Trophoblast cell (in vitro differentiated cells and primary cell): Measurements from ENCODE around the gene SAMD11.

Experiments used
- DNase-seq, 2 donors: peaks; one replicate each; pipeline ENCODE4 v3.0.0-alpha.2; 2016
- H2AFZ ChIP-seq: 2 replicates; pipeline ENCODE4 v1.6.1; 2013; ENCODE audit warnings: low read length, moderate library complexity, mild to moderate bottlenecking; ENCODE audit not compliant: insufficient read depth, poor library complexity
- H2AK5ac ChIP-seq: 2 replicates; pipeline ENCODE4 v1.6.1; 2013; ENCODE audit warnings: mild to moderate bottlenecking, low read length
- H2BK120ac ChIP-seq: 2 replicates; pipeline ENCODE4 v1.6.1; 2013; ENCODE audit warnings: low read length, mild to moderate bottlenecking, moderate library complexity; ENCODE audit not compliant: insufficient read depth, poor library complexity
- H2BK12ac ChIP-seq: 2 replicates; pipeline ENCODE4 v1.6.1; 2013; ENCODE audit warnings: mild to moderate bottlenecking, low read length, moderate library complexity
- H2BK5ac ChIP-seq: 2 replicates; pipeline ENCODE4 v1.6.1; 2013; ENCODE audit warnings: low read length, low read depth, moderate library complexity, mild to moderate bottlenecking; ENCODE audit not compliant: poor library complexity
- H3K14ac ChIP-seq: 2 replicates; pipeline ENCODE4 v1.6.1; 2013; ENCODE audit warnings: mild to moderate bottlenecking, low read length
- H3K18ac ChIP-seq: 2 replicates; pipeline ENCODE4 v1.6.1; 2013; ENCODE audit warnings: mild to moderate bottlenecking, low read length
- H3K23ac ChIP-seq: 2 replicates; pipeline ENCODE4 v1.6.1; 2013; ENCODE audit warnings: low read length
- H3K27ac ChIP-seq: 2 replicates; pipeline ENCODE4 v1.5.1; 2013; ENCODE audit warnings: low read depth, mild to moderate bottlenecking, inconsistent platforms, low read length, moderate library complexity
- H3K27me3 ChIP-seq: 2 replicates; pipeline ENCODE4 v1.6.1; 2013; ENCODE audit warnings: inconsistent platforms, mild to moderate bottlenecking, low read length, moderate library complexity; ENCODE audit not compliant: insufficient read depth
- H3K36me3 ChIP-seq, 2 experiments: 1 replicate in 1 of 2; 2 replicates in 1 of 2; pipeline ENCODE4 v1.6.1; 2013; ENCODE audit warnings: low read length in 2 of 2, mild to moderate bottlenecking in 2 of 2, moderate library complexity in 1 of 2; ENCODE audit not compliant: insufficient read depth in 2 of 2, control insufficient read depth in 1 of 2
- H3K4ac ChIP-seq: 2 replicates; pipeline ENCODE4 v1.6.1; 2013; ENCODE audit warnings: low read depth, mild to moderate bottlenecking, low read length, moderate library complexity
- H3K4me1 ChIP-seq, 2 experiments: 1 replicate in 1 of 2; 2 replicates in 1 of 2; pipeline ENCODE4 v1.6.1; 2013; ENCODE audit warnings: low read length in 2 of 2, mild to moderate bottlenecking in 2 of 2, moderate library complexity in 1 of 2; ENCODE audit not compliant: insufficient read depth in 2 of 2, control insufficient read depth in 1 of 2
- H3K4me2 ChIP-seq: 2 replicates; pipeline ENCODE4 v1.6.1; 2013; ENCODE audit warnings: inconsistent platforms, mild to moderate bottlenecking, low read length, moderate library complexity
- H3K4me3 ChIP-seq: 2 replicates; pipeline ENCODE4 v1.5.1; 2013; ENCODE audit warnings: mild to moderate bottlenecking, low read depth, low read length, inconsistent platforms
- H3K79me1 ChIP-seq: one replicate; pipeline ENCODE4 v1.6.1; 2013; ENCODE audit warnings: low read length
- H3K79me2 ChIP-seq: 2 replicates; pipeline ENCODE4 v1.6.1; 2013; ENCODE audit warnings: low read length, mild to moderate bottlenecking; ENCODE audit not compliant: control insufficient read depth, insufficient read depth, poor library complexity
- H3K9ac ChIP-seq: 2 replicates; pipeline ENCODE4 v1.6.1; 2013; ENCODE audit warnings: mild to moderate bottlenecking, low read length
- H3K9me3 ChIP-seq: 2 replicates; pipeline ENCODE4 v1.6.1; 2013; ENCODE audit warnings: low read depth, mild to moderate bottlenecking, control low read depth, inconsistent platforms, low read length; ENCODE audit not compliant: insufficient read depth
- H4K12ac ChIP-seq: 2 replicates; pipeline ENCODE4 v1.6.1; 2013; ENCODE audit warnings: low read depth, mild to moderate bottlenecking, low read length, moderate library complexity
- H4K8ac ChIP-seq: 2 replicates; pipeline ENCODE4 v1.6.1; 2013; ENCODE audit warnings: low read depth, mild to moderate bottlenecking, low read length, moderate library complexity
- H4K91ac ChIP-seq: one replicate; pipeline ENCODE4 v1.6.1; 2013; ENCODE audit warnings: low read depth, mild to moderate bottlenecking, low read length, moderate library complexity
- WGBS: extraction: QIAGEN DNeasy Blood & Tissue Kit; methylation state at CpG from one replicate; pipeline ENCODE4 v1.1.7; 2013; ENCODE audit warnings: missing lambda C conversion rate; ENCODE audit not compliant: insufficient read length, insufficient coverage; ENCODE audit errors: extremely low coverage; 5-methylcytosine and 5-hydroxymethylcytosine counted together

The SAMD11 gene

DNA sequence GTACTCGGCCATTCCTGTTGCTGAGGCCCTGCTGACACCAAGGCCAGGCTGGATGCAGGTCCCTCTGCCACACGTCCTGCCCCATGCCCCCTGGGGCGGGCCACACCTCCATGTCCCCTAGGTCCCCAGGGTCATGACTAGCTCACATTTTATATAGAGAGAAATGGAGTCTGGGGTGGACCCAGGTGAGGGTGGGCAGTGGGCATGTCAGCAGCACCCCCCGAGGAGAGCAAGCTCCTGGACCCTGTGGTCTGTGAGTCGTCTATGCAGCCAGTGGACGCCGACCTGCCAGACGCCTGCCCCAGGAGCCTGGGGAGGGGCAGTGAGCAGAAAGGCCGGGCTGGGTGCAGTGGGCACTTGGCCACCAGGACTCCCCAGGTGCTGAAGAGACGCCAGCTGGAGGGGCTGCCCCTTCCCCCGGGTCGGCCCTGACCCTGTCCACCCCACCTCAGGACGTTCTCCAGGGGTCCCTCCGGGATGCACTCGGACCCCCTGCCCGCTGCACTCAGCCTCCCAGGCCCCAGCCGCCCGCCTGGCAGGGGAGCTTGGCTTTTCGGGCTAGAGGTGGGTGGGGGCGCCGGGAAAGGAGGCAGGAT is 15.9 kb downstream of the SAMD11 start:
- Histone ChIP-seq H3K36me3 (peaks cover 9 to 10% of the 10 kb centered on the region in 2 experiments), H3K27me3 (peaks cover 11% of the 10 kb centered on the region), H3K4ac (no peak overlapping the region), H3K9me3 (peaks cover 5% of the 10 kb centered on the region), H3K4me1 (peaks cover 41 to 46% of the 10 kb centered on the region in 2 experiments), H2BK5ac (peak overlapping the region; percentile 21), H3K27ac (peak overlapping the region; percentile 14), H3K23ac (no peak overlapping the region), H3K4me2 (peak overlapping the region; percentile 66), H3K9ac (no peak overlapping the region), H2AFZ (no peak overlapping the region), H2BK120ac (peak overlapping the region; percentile 44), H3K18ac (peak overlapping the region; percentile 51), H4K12ac (peak overlapping the region; percentile 12), H4K91ac (peak overlapping the region; percentile 76), H3K79me2 (peaks cover 4% of the 10 kb centered on the region), H3K14ac (peak overlapping the region; percentile 63), H3K4me3 (no peak overlapping the region), H2AK5ac (peak overlapping the region; percentile 67), H2BK12ac (peak overlapping the region; percentile 54), H4K8ac (peak overlapping the region; percentile 20), H3K79me1 (peaks cover 26% of the 10 kb centered on the region)
- no CpG with 5 or more reads among the region's 21 CpGs for WGBS
- DNase-seq: no peak

- H4K91ac ChIP-seq: peak overlapping the region; percentile 94
- H3K36me3 ChIP-seq: peaks cover 14 to 17% of the 10 kb centered on the region in 2 experiments
- H2AK5ac ChIP-seq: peak overlapping the region; percentile 91
- H3K18ac ChIP-seq: peak overlapping the region; percentile 90
- H3K27ac ChIP-seq: peak overlapping the region; percentile 64
- no peak overlapping the region for H3K23ac ChIP-seq
- peak; percentile 36 to 67 for DNase-seq
- no CpG with 5 or more reads among the region's 86 CpGs for WGBS
- peak overlapping the region; percentile 75 for H2BK5ac ChIP-seq
- peak overlapping the region; percentile 71 for H3K4ac ChIP-seq
- peaks cover 5% of the 10 kb centered on the region for H3K27me3 ChIP-seq
- H2BK12ac ChIP-seq: peak overlapping the region; percentile 74
- peak overlapping the region; percentile 57 for H3K4me3 ChIP-seq
- H2AFZ ChIP-seq: peak overlapping the region; percentile 68
- peaks cover 26% of the 10 kb centered on the region for H3K79me1 ChIP-seq
- peak overlapping the region; percentile 82 for H4K12ac ChIP-seq
- H3K4me2 ChIP-seq: peak overlapping the region; percentile 66
- H3K14ac ChIP-seq: peak overlapping the region; percentile 95
- no peak overlapping the region for H3K9ac ChIP-seq
- H3K9me3 ChIP-seq: peaks cover 2% of the 10 kb centered on the region
- peak overlapping the region; percentile 86 for H4K8ac ChIP-seq
- peaks cover 4% of the 10 kb centered on the region for H3K79me2 ChIP-seq
- peak overlapping the region; percentile 87 for H2BK120ac ChIP-seq
- H3K4me1 ChIP-seq: peaks cover 41 to 44% of the 10 kb centered on the region in 2 experiments
These were observed 16.6 kb downstream of the SAMD11 start for GRCh38 chr1:940107-941014.

- Histone ChIP-seq H3K79me2 (peaks cover 4% of the 10 kb centered on the region), H2AFZ (peak overlapping the region; percentile 24), H2BK5ac (peak overlapping the region; percentile 37), H3K27me3 (peaks cover 2% of the 10 kb centered on the region), H3K27ac (peak overlapping the region; percentile 64), H2AK5ac (peak overlapping the region; percentile 90), H3K4ac (peak overlapping the region; percentile 71), H4K91ac (peak overlapping the region; percentile 94), H3K4me1 (peaks cover 41 to 42% of the 10 kb centered on the region in 2 experiments), H3K4me2 (peak overlapping the region; percentile 66), H2BK120ac (peak overlapping the region; percentile 65), H3K9ac (no peak overlapping the region), H3K18ac (peak overlapping the region; percentile 27), H3K79me1 (peaks cover 26% of the 10 kb centered on the region), H4K12ac (peak overlapping the region; percentile 82), H3K23ac (no peak overlapping the region), H4K8ac (peak overlapping the region; percentile 86), H3K14ac (peak overlapping the region; percentile 95), H3K4me3 (peak overlapping the region; percentile 24), H3K36me3 (peaks cover 21 to 24% of the 10 kb centered on the region in 2 experiments), H3K9me3 (no peaks in the 10 kb centered on the region), H2BK12ac (peak overlapping the region; percentile 27)
- DNase-seq: no peak
- WGBS: no CpG with 5 or more reads among the region's 36 CpGs
These were observed 17.4 kb downstream of the SAMD11 start for GRCh38 chr1:941015-941587.
